Trophoblast cell (in vitro differentiated cells and primary cell): Measurements from ENCODE around the gene KIF18B.

ENCODE experiments used
- DNase-seq, 2 donors: peaks; one replicate each; pipeline ENCODE4 v3.0.0-alpha.2; 2016
- H2AFZ ChIP-seq: 2 replicates; pipeline ENCODE4 v1.6.1; 2013; ENCODE audit warnings: low read length, moderate library complexity, mild to moderate bottlenecking; ENCODE audit not compliant: insufficient read depth, poor library complexity
- H2AK5ac ChIP-seq: 2 replicates; pipeline ENCODE4 v1.6.1; 2013; ENCODE audit warnings: mild to moderate bottlenecking, low read length
- H2BK120ac ChIP-seq: 2 replicates; pipeline ENCODE4 v1.6.1; 2013; ENCODE audit warnings: low read length, mild to moderate bottlenecking, moderate library complexity; ENCODE audit not compliant: insufficient read depth, poor library complexity
- H2BK12ac ChIP-seq: 2 replicates; pipeline ENCODE4 v1.6.1; 2013; ENCODE audit warnings: mild to moderate bottlenecking, low read length, moderate library complexity
- H2BK5ac ChIP-seq: 2 replicates; pipeline ENCODE4 v1.6.1; 2013; ENCODE audit warnings: low read length, low read depth, moderate library complexity, mild to moderate bottlenecking; ENCODE audit not compliant: poor library complexity
- H3K14ac ChIP-seq: 2 replicates; pipeline ENCODE4 v1.6.1; 2013; ENCODE audit warnings: mild to moderate bottlenecking, low read length
- H3K18ac ChIP-seq: 2 replicates; pipeline ENCODE4 v1.6.1; 2013; ENCODE audit warnings: mild to moderate bottlenecking, low read length
- H3K23ac ChIP-seq: 2 replicates; pipeline ENCODE4 v1.6.1; 2013; ENCODE audit warnings: low read length
- H3K27ac ChIP-seq: 2 replicates; pipeline ENCODE4 v1.5.1; 2013; ENCODE audit warnings: low read depth, mild to moderate bottlenecking, inconsistent platforms, low read length, moderate library complexity
- H3K27me3 ChIP-seq: 2 replicates; pipeline ENCODE4 v1.6.1; 2013; ENCODE audit warnings: inconsistent platforms, mild to moderate bottlenecking, low read length, moderate library complexity; ENCODE audit not compliant: insufficient read depth
- H3K36me3 ChIP-seq, 2 experiments: 1 replicate in 1 of 2; 2 replicates in 1 of 2; pipeline ENCODE4 v1.6.1; 2013; ENCODE audit warnings: low read length in 2 of 2, mild to moderate bottlenecking in 2 of 2, moderate library complexity in 1 of 2; ENCODE audit not compliant: insufficient read depth in 2 of 2, control insufficient read depth in 1 of 2
- H3K4ac ChIP-seq: 2 replicates; pipeline ENCODE4 v1.6.1; 2013; ENCODE audit warnings: low read depth, mild to moderate bottlenecking, low read length, moderate library complexity
- H3K4me1 ChIP-seq, 2 experiments: 1 replicate in 1 of 2; 2 replicates in 1 of 2; pipeline ENCODE4 v1.6.1; 2013; ENCODE audit warnings: low read length in 2 of 2, mild to moderate bottlenecking in 2 of 2, moderate library complexity in 1 of 2; ENCODE audit not compliant: insufficient read depth in 2 of 2, control insufficient read depth in 1 of 2
- H3K4me2 ChIP-seq: 2 replicates; pipeline ENCODE4 v1.6.1; 2013; ENCODE audit warnings: inconsistent platforms, mild to moderate bottlenecking, low read length, moderate library complexity
- H3K4me3 ChIP-seq: 2 replicates; pipeline ENCODE4 v1.5.1; 2013; ENCODE audit warnings: mild to moderate bottlenecking, low read depth, low read length, inconsistent platforms
- H3K79me1 ChIP-seq: one replicate; pipeline ENCODE4 v1.6.1; 2013; ENCODE audit warnings: low read length
- H3K79me2 ChIP-seq: 2 replicates; pipeline ENCODE4 v1.6.1; 2013; ENCODE audit warnings: low read length, mild to moderate bottlenecking; ENCODE audit not compliant: control insufficient read depth, insufficient read depth, poor library complexity
- H3K9ac ChIP-seq: 2 replicates; pipeline ENCODE4 v1.6.1; 2013; ENCODE audit warnings: mild to moderate bottlenecking, low read length
- H3K9me3 ChIP-seq: 2 replicates; pipeline ENCODE4 v1.6.1; 2013; ENCODE audit warnings: low read depth, mild to moderate bottlenecking, control low read depth, inconsistent platforms, low read length; ENCODE audit not compliant: insufficient read depth
- H4K12ac ChIP-seq: 2 replicates; pipeline ENCODE4 v1.6.1; 2013; ENCODE audit warnings: low read depth, mild to moderate bottlenecking, low read length, moderate library complexity
- H4K8ac ChIP-seq: 2 replicates; pipeline ENCODE4 v1.6.1; 2013; ENCODE audit warnings: low read depth, mild to moderate bottlenecking, low read length, moderate library complexity
- H4K91ac ChIP-seq: one replicate; pipeline ENCODE4 v1.6.1; 2013; ENCODE audit warnings: low read depth, mild to moderate bottlenecking, low read length, moderate library complexity
- WGBS: extraction: QIAGEN DNeasy Blood & Tissue Kit; methylation state at CpG from one replicate; pipeline ENCODE4 v1.1.7; 2013; ENCODE audit warnings: missing lambda C conversion rate; ENCODE audit not compliant: insufficient read length, insufficient coverage; ENCODE audit errors: extremely low coverage; 5-methylcytosine and 5-hydroxymethylcytosine counted together

The KIF18B gene

GRCh38 chr17:44961921-44962350 lies 14.4 kb upstream of the KIF18B start:
- H4K8ac ChIP-seq, result no peak overlapping the region
- no peak overlapping the region for H2BK120ac ChIP-seq
- H3K27me3 ChIP-seq, result peaks cover 22% of the 10 kb centered on the region
- no peak for DNase-seq
- no peak overlapping the region for H3K4me3 ChIP-seq
- WGBS, result no CpG with 5 or more reads among the region's 7 CpGs
- no peak overlapping the region for H3K14ac ChIP-seq
- no peak overlapping the region for H3K9ac ChIP-seq
- no peak overlapping the region for H2AK5ac ChIP-seq
- no peak overlapping the region for H3K23ac ChIP-seq
- H3K79me1 ChIP-seq, result no peaks in the 10 kb centered on the region
- H3K79me2 ChIP-seq, result no peaks in the 10 kb centered on the region
- H2BK5ac ChIP-seq, result no peak overlapping the region
- no peak overlapping the region for H3K27ac ChIP-seq
- no peaks in the 10 kb centered on the region for H3K36me3 ChIP-seq
- no peak overlapping the region for H4K91ac ChIP-seq
- H3K9me3 ChIP-seq, result peaks cover 3% of the 10 kb centered on the region
- H2BK12ac ChIP-seq, result no peak overlapping the region
- H3K4me2 ChIP-seq, result no peak overlapping the region
- no peaks in the 10 kb centered on the region for H3K4me1 ChIP-seq
- no peak overlapping the region for H3K18ac ChIP-seq
- H3K4ac ChIP-seq, result no peak overlapping the region
- no peak overlapping the region for H4K12ac ChIP-seq
- H2AFZ ChIP-seq, result no peak overlapping the region

DNA sequence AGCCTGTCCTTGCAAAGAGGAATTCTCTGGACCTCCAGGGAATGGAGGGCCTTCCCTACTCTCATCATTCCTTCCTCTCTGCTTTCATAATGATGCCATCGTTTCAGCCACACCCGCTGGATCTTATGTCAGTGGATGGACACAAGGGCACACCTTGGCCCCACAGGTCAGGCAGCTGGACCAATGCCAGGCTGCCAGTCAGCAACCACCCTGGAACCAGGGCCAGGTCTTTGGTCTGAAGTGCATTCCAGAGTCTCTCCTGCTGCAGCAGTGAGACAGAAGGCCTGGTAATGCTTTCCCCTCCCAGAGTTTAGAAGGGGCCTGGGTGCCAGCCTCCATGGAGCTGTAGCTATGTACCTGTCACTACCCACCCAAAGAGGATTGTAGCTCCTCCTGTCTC lies 13.1 kb upstream of the KIF18B start:
- Histone ChIP-seq H3K36me3 (no peaks in the 10 kb centered on the region), H3K4me1 (no peaks in the 10 kb centered on the region), H2AFZ (no peak overlapping the region), H3K9me3 (no peaks in the 10 kb centered on the region), H2AK5ac (no peak overlapping the region), H3K4me3 (no peak overlapping the region), H2BK12ac (no peak overlapping the region), H3K79me2 (no peaks in the 10 kb centered on the region), H3K14ac (no peak overlapping the region), H4K8ac (no peak overlapping the region), H3K4me2 (no peak overlapping the region), H4K91ac (no peak overlapping the region), H3K79me1 (no peaks in the 10 kb centered on the region), H4K12ac (no peak overlapping the region), H3K27ac (no peak overlapping the region), H3K27me3 (peaks cover 11% of the 10 kb centered on the region), H2BK120ac (no peak overlapping the region), H3K18ac (no peak overlapping the region), H3K23ac (no peak overlapping the region), H3K9ac (no peak overlapping the region), H2BK5ac (no peak overlapping the region), H3K4ac (no peak overlapping the region)
- DNase-seq, result no peak
- no CpG with 5 or more reads among the region's 2 CpGs for WGBS

- Histone ChIP-seq H3K36me3 (no peaks in the 10 kb centered on the region), H3K18ac (no peak overlapping the region), H3K4me2 (peak overlapping the region; percentile 28), H3K4ac (no peak overlapping the region), H3K4me3 (peak overlapping the region; percentile 54), H3K14ac (no peak overlapping the region), H2BK120ac (no peak overlapping the region), H2AFZ (no peak overlapping the region), H3K23ac (no peak overlapping the region), H3K79me2 (no peaks in the 10 kb centered on the region), H3K27ac (no peak overlapping the region), H4K8ac (no peak overlapping the region), H4K91ac (no peak overlapping the region), H3K27me3 (peaks cover 6% of the 10 kb centered on the region), H3K4me1 (no peaks in the 10 kb centered on the region), H3K9me3 (no peaks in the 10 kb centered on the region), H4K12ac (no peak overlapping the region), H3K9ac (no peak overlapping the region), H2AK5ac (no peak overlapping the region), H2BK5ac (no peak overlapping the region), H2BK12ac (no peak overlapping the region), H3K79me1 (no peaks in the 10 kb centered on the region)
- WGBS, result no CpG with 5 or more reads among the region's 56 CpGs
- no peak for DNase-seq
Measured at GRCh38 chr17:44959821-44960531, 12.4 kb upstream of the KIF18B start.

DNA sequence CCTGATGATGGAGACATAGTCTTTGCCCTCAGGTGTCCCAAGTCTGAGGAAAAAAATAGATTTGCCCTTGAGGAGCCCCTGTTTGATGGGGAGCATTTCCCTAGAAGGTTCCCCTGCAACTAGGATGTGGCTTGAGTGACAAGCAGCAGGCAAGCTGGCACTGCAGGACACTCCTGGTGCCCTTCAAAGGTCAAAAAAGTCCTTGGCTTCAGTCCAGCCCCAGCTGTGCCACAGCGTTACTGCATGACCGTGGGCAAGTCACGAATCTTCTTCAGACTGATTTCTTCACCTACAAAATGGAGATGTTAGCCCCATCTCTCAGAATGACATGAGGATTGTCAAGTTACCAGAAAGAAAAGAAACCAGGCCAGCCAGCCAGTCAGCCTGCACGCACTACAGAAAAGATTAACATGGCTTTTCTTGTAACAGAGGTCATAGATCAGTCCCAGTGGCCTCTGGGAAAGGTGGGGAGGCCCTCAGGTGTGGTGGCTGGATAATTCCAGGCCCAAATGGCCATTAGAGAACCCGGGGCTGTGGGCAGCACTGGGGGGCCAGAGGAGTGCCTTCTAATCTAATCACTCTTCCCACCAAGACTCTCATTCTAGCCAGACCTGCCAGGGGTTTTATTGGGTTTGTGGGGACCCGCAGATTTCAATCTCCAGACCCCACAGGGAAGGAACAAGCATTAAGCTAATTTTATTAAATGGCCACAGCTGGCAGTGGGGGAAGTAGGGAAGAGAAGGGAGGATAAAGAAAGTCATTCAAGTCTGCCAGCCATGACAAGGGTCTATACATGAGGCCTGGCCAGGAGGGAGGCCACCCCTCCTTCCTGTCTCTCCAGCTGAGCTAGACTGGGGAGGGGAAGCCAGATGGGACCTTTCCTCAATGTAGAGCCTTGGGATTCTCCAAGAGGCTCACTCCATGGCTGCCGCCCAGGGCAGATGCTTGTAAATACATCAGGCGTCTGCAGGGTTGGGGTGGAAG lies 9.7 kb upstream of the KIF18B start:
- H3K18ac ChIP-seq, result no peak overlapping the region
- no peak overlapping the region for H2AK5ac ChIP-seq
- H2BK120ac ChIP-seq, result no peak overlapping the region
- no peaks in the 10 kb centered on the region for H3K79me1 ChIP-seq
- H3K9me3 ChIP-seq, result no peaks in the 10 kb centered on the region
- H3K27ac ChIP-seq, result no peak overlapping the region
- no peak overlapping the region for H4K8ac ChIP-seq
- WGBS, result no CpG with 5 or more reads among the region's 8 CpGs
- no peak overlapping the region for H2BK12ac ChIP-seq
- no peak overlapping the region for H4K91ac ChIP-seq
- H2BK5ac ChIP-seq, result no peak overlapping the region
- DNase-seq, result no peak
- H4K12ac ChIP-seq, result no peak overlapping the region
- H3K4me2 ChIP-seq, result no peak overlapping the region
- H3K4me3 ChIP-seq, result no peak overlapping the region
- H3K14ac ChIP-seq, result no peak overlapping the region
- H3K4me1 ChIP-seq, result no peaks in the 10 kb centered on the region
- no peak overlapping the region for H3K23ac ChIP-seq
- no peak overlapping the region for H2AFZ ChIP-seq
- no peaks in the 10 kb centered on the region for H3K79me2 ChIP-seq
- H3K9ac ChIP-seq, result no peak overlapping the region
- H3K4ac ChIP-seq, result no peak overlapping the region
- H3K36me3 ChIP-seq, result no peaks in the 10 kb centered on the region
- H3K27me3 ChIP-seq, result peaks cover 2% of the 10 kb centered on the region
